OCI-LY7 (cell line): ENCODE data around the gene TMEM208. TPM values are rescaled to one million over a fixed set of nuclear protein-coding genes. Genes with fewer than 3 reads are reported as not detected.
A peak's percentile ranks its signal among the peaks of the same experiment; 100 is the strongest.

Experiments used
- BruUV-seq: library from RNA; stranded (reverse); fragments of 400-500 nt; replicated peaks from 2 replicates; lab custom pipeline; 2021; lab: Mats Ljungman, UMichigan
- CTCF ChIA-PET: fragments of 300-600 bp; sonication (Branson Sonifier 250); formaldehyde crosslinking; loops from one replicate; lab custom pipeline; 2022; ENCODE audit warnings: antibody characterized with exemption; ENCODE audit not compliant: unreplicated experiment; lab: Charles Lee
- POLR2A ChIA-PET: fragments of 300-600 bp; sonication (Branson Sonifier 250); formaldehyde crosslinking; loops from one replicate; lab custom pipeline; 2022; ENCODE audit warnings: antibody characterized with exemption; lab: Charles Lee
- DNase-seq: peaks from one replicate; pipeline ENCODE4 v3.0.0-alpha.2; 2015; ENCODE audit warnings: low spot score
- H2AFZ ChIP-seq: fragments of 200-600 bp; sonication (generic), shearing (Covaris generic); 2 replicates; pipeline ENCODE4 v1.6.1; 2014; ENCODE audit warnings: mild to moderate bottlenecking, antibody characterized with exemption, low read length, moderate library complexity
- H3K27ac ChIP-seq: fragments of 200-600 bp; sonication (generic); 2 replicates; pipeline ENCODE4 v1.5.1; 2014; ENCODE audit warnings: mixed run types, low read depth, mild to moderate bottlenecking, moderate library complexity, low read length, inconsistent platforms; ENCODE audit not compliant: poor library complexity, severe bottlenecking
- H3K36me3 ChIP-seq: fragments of 200-600 bp; sonication (generic); 2 replicates; pipeline ENCODE4 v1.6.1; 2014; ENCODE audit warnings: mild to moderate bottlenecking, antibody characterized with exemption, low read length, moderate library complexity, mixed read lengths; ENCODE audit not compliant: insufficient read depth
- H3K4me1 ChIP-seq: fragments of 200-600 bp; sonication (generic); 2 replicates; pipeline ENCODE4 v1.5.1; 2014; ENCODE audit warnings: mild to moderate bottlenecking, low read length; ENCODE audit not compliant: insufficient read depth, poor library complexity, severe bottlenecking
- H3K4me2 ChIP-seq: fragments of 200-600 bp; sonication (generic); 2 replicates; pipeline ENCODE4 v1.6.1; 2014; ENCODE audit warnings: mild to moderate bottlenecking, low read length
- H3K4me3 ChIP-seq: fragments of 200-600 bp; sonication (generic); 2 replicates; pipeline ENCODE4 v1.5.1; 2014; ENCODE audit warnings: mild to moderate bottlenecking, low read depth, low read length; ENCODE audit not compliant: poor library complexity, severe bottlenecking
- H3K79me2 ChIP-seq: fragments of 200-600 bp; sonication (generic); 2 replicates; pipeline ENCODE4 v1.6.1; 2016; ENCODE audit warnings: low read depth, mild to moderate bottlenecking, low read length, moderate library complexity, mixed read lengths; ENCODE audit not compliant: insufficient read depth
- H3K9me2 ChIP-seq: fragments of 200-600 bp; sonication (generic); 2 replicates; pipeline ENCODE4 v1.6.1; 2016; ENCODE audit warnings: mild to moderate bottlenecking, low read length, mixed read lengths; ENCODE audit not compliant: insufficient read depth
- H3K9me3 ChIP-seq: fragments of 200-600 bp; sonication (generic); 2 replicates; pipeline ENCODE4 v1.6.1; 2014; ENCODE audit warnings: mild to moderate bottlenecking, mixed run types, low read length, mixed read lengths
- H4K20me1 ChIP-seq: fragments of 200-600 bp; sonication (generic); 2 replicates; pipeline ENCODE4 v1.6.1; 2014; ENCODE audit warnings: mild to moderate bottlenecking, antibody characterized with exemption, low read length, moderate library complexity, mixed read lengths; ENCODE audit not compliant: insufficient read depth
- EZH2phosphoT487 ChIP-seq: fragments of 200-600 bp; sonication (generic); IDR thresholded peaks from 2 replicates; pipeline ENCODE4 v1.6.1; 2018; ENCODE audit warnings: low read depth, borderline replicate concordance, mild to moderate bottlenecking, mixed run types, antibody characterized with exemption, low read length, moderate library complexity, mixed read lengths
- intact Hi-C: fragments of 100-400 bp; cut with micrococcal nuclease; formaldehyde crosslinking; loops from one replicate; pipeline ENCODE4 v1.10.0; 2022; ENCODE audit not compliant: unreplicated experiment
- total RNA-seq, 2 experiments: library from RNA; depleted of rRNA in 1 of 2; stranded (reverse); fragments of >200 nt in 1 of 2; shearing (Covaris generic) in 1 of 2; gene quantifications; 2 replicates each; pipeline ENCODE4 v1.2.3, GENCODE V29; 2014 to 2022
- TF ChIP-seq, protein P1 (sequence below): fragments of 200-600 bp; sonication (generic); conservative IDR thresholded peaks from 2 replicates; pipeline ENCODE4 v1.5.1; 2014; ENCODE audit warnings: mild to moderate bottlenecking, antibody characterized with exemption, low read length, moderate library complexity, mixed read lengths

The TMEM208 gene
- total RNA-seq, 2 experiments from 2014 or later, result 19.9 to 26.4 TPM

DNA sequence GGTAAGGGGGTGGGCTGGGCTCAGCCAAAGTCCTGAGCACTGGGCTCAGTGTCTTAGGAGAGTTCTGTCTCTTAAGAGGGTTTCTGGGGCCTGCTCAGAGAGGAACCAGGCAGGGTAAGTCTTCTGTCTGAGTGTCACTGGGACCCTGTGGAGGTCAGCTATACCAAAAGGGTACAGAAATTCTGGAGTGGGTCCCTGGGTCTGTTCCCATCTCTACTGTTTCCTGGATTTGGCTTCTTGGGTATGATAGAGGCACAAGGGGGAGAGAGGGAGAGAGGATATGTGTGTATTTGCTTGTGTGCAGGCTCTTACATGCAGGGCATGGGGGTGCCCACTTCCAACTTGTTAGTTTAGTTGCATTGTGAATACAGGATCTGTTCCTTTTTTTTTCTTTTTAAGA lies 33.4 kb upstream of the TMEM208 start:
- DNase-seq, result no peak
- no peaks in the 10 kb centered on the region for H3K9me3 ChIP-seq
- intact Hi-C loops, result loop anchor here (2.0 kb wide), 2 partner anchors 33 to 53 kb away; partner anchors contain the start of genes FHOD1 and TMEM208
- peaks cover 64% of the 10 kb centered on the region for H3K36me3 ChIP-seq
- H3K4me3 ChIP-seq, result peak overlapping the region; percentile 98
- BruUV-seq, result no TSS peak
- TF ChIP-seq, protein P1, sequence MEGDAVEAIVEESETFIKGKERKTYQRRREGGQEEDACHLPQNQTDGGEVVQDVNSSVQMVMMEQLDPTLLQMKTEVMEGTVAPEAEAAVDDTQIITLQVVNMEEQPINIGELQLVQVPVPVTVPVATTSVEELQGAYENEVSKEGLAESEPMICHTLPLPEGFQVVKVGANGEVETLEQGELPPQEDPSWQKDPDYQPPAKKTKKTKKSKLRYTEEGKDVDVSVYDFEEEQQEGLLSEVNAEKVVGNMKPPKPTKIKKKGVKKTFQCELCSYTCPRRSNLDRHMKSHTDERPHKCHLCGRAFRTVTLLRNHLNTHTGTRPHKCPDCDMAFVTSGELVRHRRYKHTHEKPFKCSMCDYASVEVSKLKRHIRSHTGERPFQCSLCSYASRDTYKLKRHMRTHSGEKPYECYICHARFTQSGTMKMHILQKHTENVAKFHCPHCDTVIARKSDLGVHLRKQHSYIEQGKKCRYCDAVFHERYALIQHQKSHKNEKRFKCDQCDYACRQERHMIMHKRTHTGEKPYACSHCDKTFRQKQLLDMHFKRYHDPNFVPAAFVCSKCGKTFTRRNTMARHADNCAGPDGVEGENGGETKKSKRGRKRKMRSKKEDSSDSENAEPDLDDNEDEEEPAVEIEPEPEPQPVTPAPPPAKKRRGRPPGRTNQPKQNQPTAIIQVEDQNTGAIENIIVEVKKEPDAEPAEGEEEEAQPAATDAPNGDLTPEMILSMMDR, result no peak
- TF ChIP-seq EZH2phosphoT487, result no peak
- H3K27ac ChIP-seq, result no peak overlapping the region
- peak overlapping the region; percentile 86 for H3K4me2 ChIP-seq
- POLR2A ChIA-PET, result interaction anchor here (0.5 to 0.7 kb wide), 2 partner anchors 23 to 24 kb away, joined by 3 to 4 read pairs; no protein-coding TSS in a partner anchor
- no peak overlapping the region for H2AFZ ChIP-seq
- CTCF ChIA-PET, result interaction anchor here (0.6 kb wide), 1 partner anchor 52 kb away, joined by 4 read pairs; no protein-coding TSS in a partner anchor
- peaks cover 19% of the 10 kb centered on the region for H3K4me1 ChIP-seq
- peaks cover 9% of the 10 kb centered on the region; the same call in 1 of the 2 replicates for H4K20me1 ChIP-seq
- H3K9me2 ChIP-seq, result no peaks in the 10 kb centered on the region
- peaks cover 22% of the 10 kb centered on the region for H3K79me2 ChIP-seq

DNA sequence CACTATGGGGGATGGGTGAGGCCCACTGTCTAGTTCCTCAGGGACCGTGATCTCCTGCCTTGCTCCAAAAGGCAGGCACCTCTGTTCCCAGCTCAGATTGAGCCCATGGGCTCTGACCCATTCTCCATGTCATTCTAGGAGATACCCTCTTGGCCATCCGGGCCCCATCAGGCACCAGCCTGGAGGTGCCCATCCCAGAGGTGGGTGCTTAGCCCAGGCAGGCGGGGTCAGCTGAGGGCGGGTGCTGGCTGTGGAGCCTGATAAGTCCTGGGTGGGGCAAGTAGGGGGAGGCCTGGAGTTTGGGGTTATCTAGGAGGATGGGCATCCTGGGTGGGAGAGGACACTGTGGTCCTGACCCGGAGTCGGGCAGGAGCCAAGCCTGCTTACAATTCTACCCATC lies 32.7 kb upstream of the TMEM208 start:
- no peak overlapping the region for H2AFZ ChIP-seq
- H3K4me1 ChIP-seq, result peaks cover 19% of the 10 kb centered on the region
- peaks cover 70% of the 10 kb centered on the region for H3K36me3 ChIP-seq
- H3K4me3 ChIP-seq, result no peak overlapping the region
- H3K4me2 ChIP-seq, result 0 out of 2 replicates have a peak overlapping the region, but pooled peaks have one; percentile 86
- intact Hi-C loops, result no loop called here
- BruUV-seq, result no TSS peak
- no peak for TF ChIP-seq EZH2phosphoT487
- TF ChIP-seq, protein P1, result no peak
- H4K20me1 ChIP-seq, result peaks cover 9% of the 10 kb centered on the region; the same call in 1 of the 2 replicates
- ChIA-PET POLR2A (no interaction called here), CTCF (no interaction called here)
- H3K9me2 ChIP-seq, result no peaks in the 10 kb centered on the region
- no peak for DNase-seq
- H3K27ac ChIP-seq, result no peak overlapping the region
- no peaks in the 10 kb centered on the region for H3K9me3 ChIP-seq
- H3K79me2 ChIP-seq, result peaks cover 22% of the 10 kb centered on the region

DNA sequence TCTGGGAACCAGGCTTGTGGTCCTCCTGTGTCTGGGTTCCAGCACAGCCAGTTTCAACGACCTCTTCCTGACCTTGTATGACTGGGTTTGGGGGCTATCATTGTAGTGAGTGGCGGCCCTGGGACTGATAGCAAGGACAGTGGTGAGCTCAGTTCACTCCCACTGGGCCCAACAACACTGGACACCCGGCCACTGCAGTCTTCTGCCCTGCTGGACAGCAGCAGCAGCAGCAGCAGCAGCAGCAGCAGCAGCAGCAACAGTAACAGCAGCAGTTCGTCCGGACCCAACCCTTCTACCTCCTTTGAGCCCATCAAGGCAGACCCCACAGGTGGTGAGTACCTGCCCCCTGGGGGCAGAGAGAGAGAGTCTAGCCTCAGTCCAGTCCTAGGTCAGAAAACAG lies 31.3 kb upstream of the TMEM208 start:
- H3K4me3 ChIP-seq, result no peak overlapping the region
- peaks cover 9% of the 10 kb centered on the region; the same call in 1 of the 2 replicates for H4K20me1 ChIP-seq
- H3K27ac ChIP-seq, result no peak overlapping the region
- ChIA-PET POLR2A (interaction anchor here (0.7 to 1.1 kb wide), 2 partner anchors 31 to 100 kb away, joined by 3 read pairs; no protein-coding TSS in a partner anchor), CTCF (no interaction called here)
- peaks cover 83% of the 10 kb centered on the region for H3K36me3 ChIP-seq
- TF ChIP-seq EZH2phosphoT487, result no peak
- TF ChIP-seq, protein P1, result no peak
- no peak for DNase-seq
- H3K4me2 ChIP-seq, result no peak overlapping the region
- intact Hi-C loops, result no loop called here
- no TSS peak for BruUV-seq
- H3K9me2 ChIP-seq, result no peaks in the 10 kb centered on the region
- no peak overlapping the region for H2AFZ ChIP-seq
- no peaks in the 10 kb centered on the region for H3K9me3 ChIP-seq
- H3K4me1 ChIP-seq, result peaks cover 19% of the 10 kb centered on the region
- H3K79me2 ChIP-seq, result peaks cover 22% of the 10 kb centered on the region
